ENCODE data around the gene RABGAP1L. TPM values are rescaled to one million over a fixed set of nuclear protein-coding genes. Genes with fewer than 3 reads are reported as not detected.
"Not testable (repeated sequence)": the region's sequence is repeated elsewhere in the genome, so short reads cannot be mapped to it uniquely, and the experiment has no call there.

The RABGAP1L gene
- total and polyA plus RNA-seq, 2 donors from 2014 or later: 16.2 to 48.5 TPM

DNA sequence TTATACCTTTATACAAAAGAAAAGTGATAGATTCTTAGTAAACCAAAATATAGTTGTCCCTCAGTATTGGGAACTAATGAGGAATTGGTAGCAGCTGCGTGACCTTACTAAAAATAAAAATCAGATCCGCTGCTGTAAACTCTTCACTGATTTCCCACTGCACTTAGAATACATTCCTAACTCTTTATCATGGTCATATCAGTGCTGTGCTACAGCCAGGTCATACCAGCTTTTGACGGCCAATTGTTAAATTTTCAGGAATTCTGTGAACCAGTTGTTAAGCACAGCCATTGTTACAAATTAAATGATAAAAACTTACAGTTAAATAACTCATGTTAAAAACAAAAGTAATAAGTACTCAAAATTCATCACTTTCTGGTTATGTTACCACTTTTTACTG is 533.8 kb downstream of the RABGAP1L start:
- H3K27ac ChIP-seq (ENCODE audit: low read depth in 2 of 2, low read length in 2 of 2): no peak overlapping the region
- H3K36me3 ChIP-seq (ENCODE audit: control insufficient read depth in 2 of 3, insufficient read depth in 3 of 3, low read length in 3 of 3): no peaks in the 10 kb centered on the region
- intact Hi-C loops (cut with DNase I): no loop called here
- no peak overlapping the region for H3K9ac ChIP-seq (ENCODE audit: low read length in 3 of 3)
- no peaks in the 10 kb centered on the region for H3K27me3 ChIP-seq (ENCODE audit: control insufficient read depth, insufficient read depth, low read length)
- FAIRE-seq (no peak), DNase-seq (no peak)
- no peaks in the 10 kb centered on the region for H3K9me3 ChIP-seq (ENCODE audit: control insufficient read depth in 2 of 3, insufficient read depth in 1 of 3, low read length in 3 of 3)
- H3K4me1 ChIP-seq (ENCODE audit: control insufficient read depth in 2 of 3, insufficient read depth in 2 of 3, low read depth in 1 of 3, low read length in 3 of 3): no peaks in the 10 kb centered on the region
- H3K4me3 ChIP-seq (ENCODE audit: low read length in 3 of 3): no peak overlapping the region
- TF ChIP-seq, protein P1, sequence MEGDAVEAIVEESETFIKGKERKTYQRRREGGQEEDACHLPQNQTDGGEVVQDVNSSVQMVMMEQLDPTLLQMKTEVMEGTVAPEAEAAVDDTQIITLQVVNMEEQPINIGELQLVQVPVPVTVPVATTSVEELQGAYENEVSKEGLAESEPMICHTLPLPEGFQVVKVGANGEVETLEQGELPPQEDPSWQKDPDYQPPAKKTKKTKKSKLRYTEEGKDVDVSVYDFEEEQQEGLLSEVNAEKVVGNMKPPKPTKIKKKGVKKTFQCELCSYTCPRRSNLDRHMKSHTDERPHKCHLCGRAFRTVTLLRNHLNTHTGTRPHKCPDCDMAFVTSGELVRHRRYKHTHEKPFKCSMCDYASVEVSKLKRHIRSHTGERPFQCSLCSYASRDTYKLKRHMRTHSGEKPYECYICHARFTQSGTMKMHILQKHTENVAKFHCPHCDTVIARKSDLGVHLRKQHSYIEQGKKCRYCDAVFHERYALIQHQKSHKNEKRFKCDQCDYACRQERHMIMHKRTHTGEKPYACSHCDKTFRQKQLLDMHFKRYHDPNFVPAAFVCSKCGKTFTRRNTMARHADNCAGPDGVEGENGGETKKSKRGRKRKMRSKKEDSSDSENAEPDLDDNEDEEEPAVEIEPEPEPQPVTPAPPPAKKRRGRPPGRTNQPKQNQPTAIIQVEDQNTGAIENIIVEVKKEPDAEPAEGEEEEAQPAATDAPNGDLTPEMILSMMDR (IDR thresholded peaks at IDR 0.05; ENCODE audit: borderline replicate concordance, extremely low read depth, insufficient read depth): no peak

DNA sequence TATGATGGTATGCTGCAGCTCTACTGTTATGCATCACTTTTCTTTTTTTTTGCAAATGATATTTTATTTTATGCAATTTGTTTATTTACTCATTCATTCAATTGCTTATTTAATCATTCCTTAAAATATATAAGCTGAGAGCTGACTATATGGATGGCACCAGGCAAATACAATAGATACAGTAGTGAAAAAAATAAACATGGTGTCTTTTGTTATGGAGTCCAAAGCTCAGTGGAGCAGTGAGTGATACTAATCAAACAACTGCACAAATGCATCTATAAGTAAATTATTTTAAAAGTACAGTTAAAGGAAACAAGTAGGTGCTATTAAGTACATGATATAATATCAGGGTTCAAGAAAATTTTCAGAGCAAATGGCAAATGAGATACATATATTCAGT is 534.2 kb downstream of the RABGAP1L start:
- H3K36me3 ChIP-seq (ENCODE audit: control insufficient read depth in 2 of 3, insufficient read depth in 3 of 3, low read length in 3 of 3); DNase-seq; H3K4me3 ChIP-seq (ENCODE audit: low read length in 3 of 3); H3K9ac ChIP-seq (ENCODE audit: low read length in 3 of 3); H3K27me3 ChIP-seq (ENCODE audit: control insufficient read depth, insufficient read depth, low read length); H3K27ac ChIP-seq (ENCODE audit: low read depth in 2 of 2, low read length in 2 of 2); intact Hi-C loops (cut with DNase I); H3K4me1 ChIP-seq (ENCODE audit: control insufficient read depth in 2 of 3, insufficient read depth in 2 of 3, low read depth in 1 of 3, low read length in 3 of 3); H3K9me3 ChIP-seq (ENCODE audit: control insufficient read depth in 2 of 3, insufficient read depth in 1 of 3, low read length in 3 of 3); FAIRE-seq: not testable (repeated sequence)

DNA sequence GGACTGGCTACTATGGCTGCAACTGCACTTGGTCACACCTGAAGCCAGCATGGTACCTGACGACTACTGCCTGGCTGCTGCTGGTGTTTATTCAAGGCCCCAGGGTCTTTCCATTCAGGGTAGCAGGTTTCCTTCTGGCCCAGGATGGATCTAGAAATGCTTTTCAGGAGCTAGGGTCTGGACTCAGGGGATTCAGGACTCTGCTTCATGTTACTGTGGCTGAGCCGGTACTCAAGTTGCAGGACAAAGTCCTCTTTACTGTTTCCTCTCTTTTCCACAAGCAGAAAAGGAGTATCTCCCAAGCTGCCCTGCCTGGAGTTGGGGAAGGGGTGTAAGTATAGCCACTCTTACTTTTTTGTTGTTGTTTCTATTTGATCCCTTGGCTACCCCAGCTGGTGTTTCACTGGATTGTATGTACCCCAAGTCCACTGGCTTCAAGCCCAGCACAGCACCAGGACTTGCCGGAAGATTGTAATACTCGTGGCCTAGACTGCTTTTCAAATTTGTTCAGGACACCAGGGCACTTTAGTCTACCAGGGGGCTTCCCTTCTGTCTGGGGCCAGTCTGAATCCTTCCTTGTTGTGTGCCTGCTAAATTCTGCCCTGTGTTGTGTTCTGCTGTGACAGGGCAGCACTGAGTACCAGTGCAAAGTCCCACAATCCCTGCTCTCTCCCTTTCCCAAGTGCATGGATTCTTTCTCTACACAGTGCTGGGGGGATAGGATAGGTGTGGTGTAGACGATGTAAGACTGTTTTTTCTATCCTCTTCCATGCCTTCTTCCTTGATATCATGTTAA is 536.9 kb downstream of the RABGAP1L start:
- FAIRE-seq: no peak
- no peaks in the 10 kb centered on the region for H3K9me3 ChIP-seq (ENCODE audit: control insufficient read depth in 2 of 3, insufficient read depth in 1 of 3, low read length in 3 of 3)
- no peaks in the 10 kb centered on the region for H3K4me1 ChIP-seq (ENCODE audit: control insufficient read depth in 2 of 3, insufficient read depth in 2 of 3, low read depth in 1 of 3, low read length in 3 of 3)
- H3K27ac ChIP-seq (ENCODE audit: low read depth in 2 of 2, low read length in 2 of 2): no peak overlapping the region
- no peaks in the 10 kb centered on the region for H3K36me3 ChIP-seq (ENCODE audit: control insufficient read depth in 2 of 3, insufficient read depth in 3 of 3, low read length in 3 of 3)
- H3K4me3 ChIP-seq (ENCODE audit: low read length in 3 of 3): no peak overlapping the region
- no peak overlapping the region for H3K9ac ChIP-seq (ENCODE audit: low read length in 3 of 3)
- H3K27me3 ChIP-seq (ENCODE audit: control insufficient read depth, insufficient read depth, low read length): no peaks in the 10 kb centered on the region
- TF ChIP-seq, protein P1 (IDR thresholded peaks at IDR 0.05; ENCODE audit: borderline replicate concordance, extremely low read depth, insufficient read depth): no peak
- intact Hi-C loops (cut with DNase I): no loop called here
- no peak for DNase-seq

DNA sequence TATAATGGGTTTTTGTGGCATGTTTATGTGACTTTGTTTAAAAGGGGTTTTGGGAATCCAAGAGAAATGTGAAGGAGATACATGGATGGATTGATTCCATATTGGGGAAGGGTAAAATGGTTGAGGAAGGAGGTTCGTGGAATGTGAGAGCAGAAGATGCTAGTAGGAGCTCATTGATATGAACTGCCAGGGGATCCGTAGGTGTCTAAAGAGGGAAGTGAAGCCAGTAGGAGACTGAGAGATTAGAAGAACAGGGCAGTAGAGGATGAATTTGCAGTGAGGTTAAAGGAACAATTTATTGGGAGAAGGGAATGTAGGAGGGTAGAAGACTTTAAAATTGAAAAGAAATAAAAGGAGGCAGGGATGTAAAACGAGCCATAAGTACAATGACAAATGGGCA is 541.0 kb downstream of the RABGAP1L start:
- Histone ChIP-seq H3K27me3 (ENCODE audit: control insufficient read depth, insufficient read depth, low read length) (no peaks in the 10 kb centered on the region), H3K9me3 (ENCODE audit: control insufficient read depth in 2 of 3, insufficient read depth in 1 of 3, low read length in 3 of 3) (no peaks in the 10 kb centered on the region), H3K27ac (ENCODE audit: low read depth in 2 of 2, low read length in 2 of 2) (no peak overlapping the region), H3K4me1 (ENCODE audit: control insufficient read depth in 2 of 3, insufficient read depth in 2 of 3, low read depth in 1 of 3, low read length in 3 of 3) (no peaks in the 10 kb centered on the region), H3K4me3 (ENCODE audit: low read length in 3 of 3) (no peak overlapping the region), H3K9ac (ENCODE audit: low read length in 3 of 3) (no peak overlapping the region), H3K36me3 (ENCODE audit: control insufficient read depth in 2 of 3, insufficient read depth in 3 of 3, low read length in 3 of 3) (no peaks in the 10 kb centered on the region)
- TF ChIP-seq, protein P1 (IDR thresholded peaks at IDR 0.05; ENCODE audit: borderline replicate concordance, extremely low read depth, insufficient read depth): no peak
- intact Hi-C loops (cut with DNase I): no loop called here
- DNase-seq: no peak
- no peak for FAIRE-seq
